ENCODE data around the gene PNPLA3. TPM values are rescaled to one million over a fixed set of nuclear protein-coding genes. Genes with fewer than 3 reads are reported as not detected.

The PNPLA3 gene
- total RNA-seq, 2 experiments from 2014 or later: 0.54 to 0.55 TPM

GRCh38 chr22:43926349-43926710 lies 2.7 kb downstream of the PNPLA3 start:
- ATAC-seq (no peak), DNase-seq (no peak)
- no peaks in the 10 kb centered on the region for H3K36me3 Mint-ChIP-seq (ENCODE audit: low read depth)
- no peak overlapping the region for H3K4me3 Mint-ChIP-seq
- POLR2A ChIA-PET: interaction anchor here (0.6 kb wide), 1 partner anchor 44 kb away, joined by 3 read pairs; no protein-coding TSS in a partner anchor
- H3K4me1 Mint-ChIP-seq: peaks cover 4% of the 10 kb centered on the region
- intact Hi-C loops (cut with DNase I, micrococcal nuclease): no loop called here
- CTCF ChIA-PET: no interaction called here
- peaks cover 12% of the 10 kb centered on the region for H3K27me3 Mint-ChIP-seq
- no peak overlapping the region for H3K27ac Mint-ChIP-seq
- no peaks in the 10 kb centered on the region for H3K9me3 Mint-ChIP-seq (ENCODE audit: low read depth)

- Mint-ChIP-seq H3K4me3 (no peak overlapping the region), H3K36me3 (ENCODE audit: low read depth) (no peaks in the 10 kb centered on the region), H3K27ac (no peak overlapping the region), H3K27me3 (peaks cover 9% of the 10 kb centered on the region), H3K9me3 (ENCODE audit: low read depth) (no peaks in the 10 kb centered on the region), H3K4me1 (no peaks in the 10 kb centered on the region)
- ChIA-PET CTCF (no interaction called here), POLR2A (no interaction called here)
- ATAC-seq (no peak), DNase-seq (no peak)
- intact Hi-C loops (cut with DNase I, micrococcal nuclease): no loop called here
Measured at GRCh38 chr22:43928468-43928867, 4.9 kb downstream of the PNPLA3 start.

GRCh38 chr22:43928908-43929307 lies 5.3 kb downstream of the PNPLA3 start:
- Mint-ChIP-seq H3K4me1 (no peaks in the 10 kb centered on the region), H3K27me3 (peaks cover 9% of the 10 kb centered on the region), H3K27ac (no peak overlapping the region), H3K4me3 (no peak overlapping the region), H3K36me3 (ENCODE audit: low read depth) (no peaks in the 10 kb centered on the region), H3K9me3 (ENCODE audit: low read depth) (no peaks in the 10 kb centered on the region)
- POLR2A ChIA-PET: no interaction called here
- ATAC-seq (no peak), DNase-seq (no peak)
- CTCF ChIA-PET: no interaction called here
- intact Hi-C loops (cut with DNase I, micrococcal nuclease): no loop called here

- no peaks in the 10 kb centered on the region for H3K36me3 Mint-ChIP-seq (ENCODE audit: low read depth)
- DNase-seq: no peak
- H3K4me3 Mint-ChIP-seq: no peak overlapping the region
- POLR2A ChIA-PET: no interaction called here
- H3K9me3 Mint-ChIP-seq (ENCODE audit: low read depth): no peaks in the 10 kb centered on the region
- ATAC-seq: no peak
- intact Hi-C loops (cut with DNase I, micrococcal nuclease): no loop called here
- H3K27me3 Mint-ChIP-seq: peaks cover 5% of the 10 kb centered on the region
- H3K4me1 Mint-ChIP-seq: no peaks in the 10 kb centered on the region
- no peak overlapping the region for H3K27ac Mint-ChIP-seq
- CTCF ChIA-PET: interaction anchor here (2.7 kb wide), 1 partner anchor 14 kb away, joined by 9 read pairs; no protein-coding TSS in a partner anchor
Measured at GRCh38 chr22:43931771-43932170, 8.2 kb downstream of the PNPLA3 start.

GRCh38 chr22:43941449-43941848 lies 17.8 kb downstream of the PNPLA3 start:
- Mint-ChIP-seq H3K36me3 (ENCODE audit: low read depth) (no peaks in the 10 kb centered on the region), H3K4me3 (no peak overlapping the region), H3K4me1 (no peaks in the 10 kb centered on the region), H3K27ac (no peak overlapping the region), H3K27me3 (peaks cover 12% of the 10 kb centered on the region), H3K9me3 (ENCODE audit: low read depth) (no peaks in the 10 kb centered on the region)
- ATAC-seq: no peak
- POLR2A ChIA-PET: no interaction called here
- CTCF ChIA-PET: interaction anchor here (0.5 to 1.3 kb wide), 3 partner anchors 13 to 59 kb away, joined by 3 to 4 read pairs (median 4); no protein-coding TSS in a partner anchor
- no peak for DNase-seq
- intact Hi-C loops (cut with DNase I, micrococcal nuclease): no loop called here

- POLR2A ChIA-PET: no interaction called here
Measured at GRCh38 chr22:43944670-43945430, 21.2 kb downstream of the PNPLA3 start.

GRCh38 chr22:43945632-43946383 lies 22.2 kb downstream of the PNPLA3 start:
- H3K4me1 Mint-ChIP-seq: no peaks in the 10 kb centered on the region
- ChIA-PET POLR2A (no interaction called here), CTCF (interaction anchor here (0.6 to 2.0 kb wide), 10 partner anchors 9 to 716 kb away, joined by 3 to 16 read pairs (median 3); partner anchors contain the start of gene SAMM50)
- H3K9me3 Mint-ChIP-seq (ENCODE audit: low read depth): no peaks in the 10 kb centered on the region
- no peak overlapping the region for H3K4me3 Mint-ChIP-seq
- DNase-seq: peak; percentile 87
- peak; percentile 100 for ATAC-seq
- no peak overlapping the region for H3K27ac Mint-ChIP-seq
- H3K36me3 Mint-ChIP-seq (ENCODE audit: low read depth): no peaks in the 10 kb centered on the region
- intact Hi-C loops (cut with DNase I, micrococcal nuclease): loop anchor here in 1 of 2 experiments (1.0 kb wide), 1 partner anchor 63 kb away; no protein-coding TSS in a partner anchor
- peaks cover 9% of the 10 kb centered on the region for H3K27me3 Mint-ChIP-seq

More at GRCh38 chr22:43944670-43945430, 21.2 kb downstream of the PNPLA3 start:
- Mint-ChIP-seq H3K36me3 (ENCODE audit: low read depth) (no peaks in the 10 kb centered on the region), H3K4me3 (no peak overlapping the region), H3K27ac (no peak overlapping the region), H3K27me3 (peaks cover 9% of the 10 kb centered on the region), H3K4me1 (no peaks in the 10 kb centered on the region), H3K9me3 (ENCODE audit: low read depth) (no peaks in the 10 kb centered on the region)
- DNase-seq (no peak), ATAC-seq (no peak)
- intact Hi-C loops (cut with DNase I, micrococcal nuclease): no loop called here
- CTCF ChIA-PET: interaction anchor here (0.9 to 2.0 kb wide), 2 partner anchors 10 to 136 kb away, joined by 3 to 10 read pairs; partner anchors contain the start of gene SAMM50

- ChIA-PET CTCF (interaction anchor here (0.5 to 2.0 kb wide), 10 partner anchors 8 to 715 kb away, joined by 3 to 16 read pairs (median 4); partner anchors contain the start of gene SAMM50), POLR2A (no interaction called here)
- DNase-seq (peak; percentile 15), ATAC-seq (peak; percentile 40)
- Mint-ChIP-seq H3K4me3 (no peak overlapping the region), H3K27ac (no peak overlapping the region), H3K9me3 (ENCODE audit: low read depth) (no peaks in the 10 kb centered on the region), H3K4me1 (no peaks in the 10 kb centered on the region), H3K27me3 (peaks cover 9% of the 10 kb centered on the region), H3K36me3 (ENCODE audit: low read depth) (no peaks in the 10 kb centered on the region)
- intact Hi-C loops (cut with DNase I, micrococcal nuclease): loop anchor here in 1 of 2 experiments (1.0 kb wide), 1 partner anchor 63 kb away; no protein-coding TSS in a partner anchor
Measured at GRCh38 chr22:43946384-43946667, 22.7 kb downstream of the PNPLA3 start.

GRCh38 chr22:43948836-43949406 lies 25.3 kb downstream of the PNPLA3 start:
- no peak for ATAC-seq
- Mint-ChIP-seq H3K4me3 (no peak overlapping the region), H3K9me3 (ENCODE audit: low read depth) (no peaks in the 10 kb centered on the region), H3K27me3 (peaks cover 5% of the 10 kb centered on the region), H3K36me3 (ENCODE audit: low read depth) (no peaks in the 10 kb centered on the region), H3K27ac (no peak overlapping the region), H3K4me1 (peaks cover 2% of the 10 kb centered on the region)
- CTCF ChIA-PET: no interaction called here
- intact Hi-C loops (cut with DNase I, micrococcal nuclease): no loop called here
- DNase-seq: no peak
- POLR2A ChIA-PET: no interaction called here

- intact Hi-C loops (cut with DNase I, micrococcal nuclease): no loop called here
- Mint-ChIP-seq H3K27me3 (no peaks in the 10 kb centered on the region), H3K4me1 (peaks cover 14% of the 10 kb centered on the region), H3K27ac (no peak overlapping the region), H3K36me3 (ENCODE audit: low read depth) (no peaks in the 10 kb centered on the region), H3K9me3 (ENCODE audit: low read depth) (no peaks in the 10 kb centered on the region), H3K4me3 (no peak overlapping the region)
- ATAC-seq (no peak), DNase-seq (no peak)
- POLR2A ChIA-PET: no interaction called here
- CTCF ChIA-PET: no interaction called here
Measured at GRCh38 chr22:43951391-43951790, 27.8 kb downstream of the PNPLA3 start.

GRCh38 chr22:43951966-43952365 lies 28.4 kb downstream of the PNPLA3 start:
- no peak for ATAC-seq
- ChIA-PET CTCF (interaction anchor here (0.6 kb wide), 1 partner anchor 689 kb away, joined by 4 read pairs; no protein-coding TSS in a partner anchor), POLR2A (no interaction called here)
- Mint-ChIP-seq H3K27ac (no peak overlapping the region), H3K36me3 (ENCODE audit: low read depth) (no peaks in the 10 kb centered on the region), H3K4me3 (no peak overlapping the region), H3K27me3 (no peaks in the 10 kb centered on the region), H3K4me1 (peaks cover 20% of the 10 kb centered on the region), H3K9me3 (ENCODE audit: low read depth) (no peaks in the 10 kb centered on the region)
- intact Hi-C loops (cut with DNase I, micrococcal nuclease): no loop called here
- DNase-seq: no peak

Measured in activated CD4-positive, alpha-beta T cell treated with anti-CD3 and anti-CD28 coated beads for 36 hours (primary cell).